ENCODE results near the gene RFX5.

DNA sequence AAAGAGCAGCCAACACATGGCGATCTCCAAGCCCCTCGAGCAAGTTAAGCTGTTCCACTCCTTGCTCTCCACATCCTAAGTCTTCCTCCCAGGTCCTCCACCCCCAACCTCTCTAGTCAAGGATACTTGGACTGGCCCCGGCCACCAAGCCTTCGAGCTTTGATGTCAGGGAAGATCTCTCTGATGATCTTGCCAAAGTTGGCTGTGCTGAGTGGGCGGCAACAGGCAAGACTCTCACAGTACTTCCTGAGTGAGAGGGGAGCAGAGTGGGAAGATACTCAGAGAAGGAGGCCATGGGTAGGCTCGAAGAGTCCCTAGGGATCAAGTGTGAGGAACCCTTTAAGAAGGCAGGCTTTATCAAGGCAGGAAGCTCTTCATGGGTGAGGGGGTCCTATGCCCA, 2.8 kb downstream of the RFX5 start:
- TF ChIP-seq POLR2A (IDR thresholded peaks at IDR 0.05): no peak
- TF ChIP-seq, protein P1, sequence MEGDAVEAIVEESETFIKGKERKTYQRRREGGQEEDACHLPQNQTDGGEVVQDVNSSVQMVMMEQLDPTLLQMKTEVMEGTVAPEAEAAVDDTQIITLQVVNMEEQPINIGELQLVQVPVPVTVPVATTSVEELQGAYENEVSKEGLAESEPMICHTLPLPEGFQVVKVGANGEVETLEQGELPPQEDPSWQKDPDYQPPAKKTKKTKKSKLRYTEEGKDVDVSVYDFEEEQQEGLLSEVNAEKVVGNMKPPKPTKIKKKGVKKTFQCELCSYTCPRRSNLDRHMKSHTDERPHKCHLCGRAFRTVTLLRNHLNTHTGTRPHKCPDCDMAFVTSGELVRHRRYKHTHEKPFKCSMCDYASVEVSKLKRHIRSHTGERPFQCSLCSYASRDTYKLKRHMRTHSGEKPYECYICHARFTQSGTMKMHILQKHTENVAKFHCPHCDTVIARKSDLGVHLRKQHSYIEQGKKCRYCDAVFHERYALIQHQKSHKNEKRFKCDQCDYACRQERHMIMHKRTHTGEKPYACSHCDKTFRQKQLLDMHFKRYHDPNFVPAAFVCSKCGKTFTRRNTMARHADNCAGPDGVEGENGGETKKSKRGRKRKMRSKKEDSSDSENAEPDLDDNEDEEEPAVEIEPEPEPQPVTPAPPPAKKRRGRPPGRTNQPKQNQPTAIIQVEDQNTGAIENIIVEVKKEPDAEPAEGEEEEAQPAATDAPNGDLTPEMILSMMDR (IDR thresholded peaks at IDR 0.05): no peak

All from thyroid gland (tissue), 4 donors.